Hepatocyte (in vitro differentiated cells): ENCODE results near the gene SEMA5B.

Source experiments
- EZH2phosphoT487 ChIP-seq: fragments of 200-600 bp; sonication (generic); IDR thresholded peaks from one replicate; pipeline ENCODE4 v1.6.1; 2018; ENCODE audit warnings: antibody characterized with exemption, mild to moderate bottlenecking, low read depth, moderate library complexity; ENCODE audit not compliant: unreplicated experiment, severe bottlenecking
- TF ChIP-seq, protein P1 (sequence below): fragments of 200-600 bp; sonication (generic); IDR thresholded peaks from 2 replicates; pipeline ENCODE4 v1.5.1; 2016; ENCODE audit warnings: antibody characterized with exemption, mild to moderate bottlenecking; ENCODE audit not compliant: poor library complexity

DNA sequence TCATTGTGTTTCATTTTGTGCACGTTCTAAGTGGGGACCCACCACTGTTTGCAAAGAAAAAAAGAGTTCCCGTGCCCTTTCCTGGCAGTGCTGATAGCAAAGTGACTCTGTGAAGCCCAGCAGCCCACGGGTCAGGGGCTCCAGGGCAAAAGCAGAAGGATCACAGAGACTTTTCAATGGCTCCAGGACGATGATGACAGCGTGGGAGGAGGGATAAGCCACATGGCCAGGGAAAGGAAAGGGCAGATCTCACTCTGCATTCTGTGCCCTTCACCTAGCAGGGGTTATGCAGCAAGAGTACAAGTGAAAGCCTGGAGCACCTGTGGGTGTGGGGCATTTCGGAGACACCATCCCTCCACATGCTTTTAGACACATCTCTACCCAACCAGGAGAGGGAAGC lies 35.4 kb downstream of the SEMA5B start:
- TF ChIP-seq, protein P1, sequence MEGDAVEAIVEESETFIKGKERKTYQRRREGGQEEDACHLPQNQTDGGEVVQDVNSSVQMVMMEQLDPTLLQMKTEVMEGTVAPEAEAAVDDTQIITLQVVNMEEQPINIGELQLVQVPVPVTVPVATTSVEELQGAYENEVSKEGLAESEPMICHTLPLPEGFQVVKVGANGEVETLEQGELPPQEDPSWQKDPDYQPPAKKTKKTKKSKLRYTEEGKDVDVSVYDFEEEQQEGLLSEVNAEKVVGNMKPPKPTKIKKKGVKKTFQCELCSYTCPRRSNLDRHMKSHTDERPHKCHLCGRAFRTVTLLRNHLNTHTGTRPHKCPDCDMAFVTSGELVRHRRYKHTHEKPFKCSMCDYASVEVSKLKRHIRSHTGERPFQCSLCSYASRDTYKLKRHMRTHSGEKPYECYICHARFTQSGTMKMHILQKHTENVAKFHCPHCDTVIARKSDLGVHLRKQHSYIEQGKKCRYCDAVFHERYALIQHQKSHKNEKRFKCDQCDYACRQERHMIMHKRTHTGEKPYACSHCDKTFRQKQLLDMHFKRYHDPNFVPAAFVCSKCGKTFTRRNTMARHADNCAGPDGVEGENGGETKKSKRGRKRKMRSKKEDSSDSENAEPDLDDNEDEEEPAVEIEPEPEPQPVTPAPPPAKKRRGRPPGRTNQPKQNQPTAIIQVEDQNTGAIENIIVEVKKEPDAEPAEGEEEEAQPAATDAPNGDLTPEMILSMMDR = no peak
- TF ChIP-seq EZH2phosphoT487 = no peak
